GM23338 (cell line): ENCODE measurements around the gene CRADD. TPM values are rescaled to one million over a fixed set of nuclear protein-coding genes. Genes with fewer than 3 reads are reported as not detected.

Source experiments
- ATAC-seq: fragments of 200-7000 bp; cut with Tn5 transposase; 3 replicates; pipeline ENCODE4 v1.9.1; 2020
- DNase-seq: peaks from one replicate; pipeline ENCODE4 v3.0.0-alpha.2; 2015; ENCODE audit warnings: low spot score
- H2AFZ ChIP-seq: fragments of 200-600 bp; sonication (generic); 2 replicates; pipeline ENCODE4 v1.8.0; 2016; ENCODE audit warnings: antibody characterized with exemption, mild to moderate bottlenecking, moderate library complexity
- H3F3A ChIP-seq: fragments of 200-600 bp; sonication (generic); replicated peaks from 2 replicates; pipeline ENCODE4 v1.8.0; 2017; ENCODE audit warnings: antibody characterized with exemption, mixed run types, low read depth
- H3K27ac ChIP-seq: fragments of 200-600 bp; sonication (generic); 2 replicates; pipeline ENCODE4 v1.6.1; 2016; ENCODE audit warnings: low read depth
- H3K27me3 ChIP-seq: fragments of 200-600 bp; sonication (generic); 2 replicates; pipeline ENCODE4 v1.8.0; 2016; ENCODE audit warnings: mild to moderate bottlenecking, mixed run types, moderate library complexity; ENCODE audit not compliant: insufficient read depth
- H3K36me3 ChIP-seq: fragments of 200-600 bp; sonication (generic); 2 replicates; pipeline ENCODE4 v1.8.0; 2016; ENCODE audit warnings: mild to moderate bottlenecking; ENCODE audit not compliant: insufficient read depth
- H3K4me1 ChIP-seq: fragments of 200-600 bp; sonication (generic); 2 replicates; pipeline ENCODE4 v1.8.0; 2016; ENCODE audit warnings: mild to moderate bottlenecking, moderate library complexity; ENCODE audit not compliant: insufficient read depth
- H3K4me2 ChIP-seq: fragments of 200-600 bp; sonication (generic); 2 replicates; pipeline ENCODE4 v1.7.1; 2017; ENCODE audit warnings: mixed run types
- H3K4me3 ChIP-seq: fragments of 200-600 bp; sonication (generic); 2 replicates; pipeline ENCODE4 v1.6.1; 2016; ENCODE audit warnings: mixed run types
- H3K79me2 ChIP-seq: fragments of 200-600 bp; sonication (generic); replicated peaks from 2 replicates; pipeline ENCODE4 v1.8.0; 2017; ENCODE audit warnings: mild to moderate bottlenecking; ENCODE audit not compliant: insufficient read depth
- H3K9me2 ChIP-seq: fragments of 200-600 bp; sonication (generic); 2 replicates; pipeline ENCODE4 v1.8.0; 2017; ENCODE audit not compliant: insufficient read depth
- H4K20me1 ChIP-seq: fragments of 200-600 bp; sonication (generic); replicated peaks from 2 replicates; pipeline ENCODE4 v1.8.0; 2017; ENCODE audit warnings: mild to moderate bottlenecking; ENCODE audit not compliant: insufficient read depth
- H3K27ac Mint-ChIP-seq: 2 replicates; pipeline ENCODE4 v1.8.0; 2020; ENCODE audit warnings: inconsistent platforms, mild to moderate bottlenecking, moderate library complexity, mixed read lengths
- H3K27me3 Mint-ChIP-seq: 3 replicates; pipeline ENCODE4 v1.8.0; 2022; ENCODE audit warnings: low read depth, mild to moderate bottlenecking, moderate library complexity, mixed read lengths, inconsistent platforms; ENCODE audit not compliant: insufficient read depth, poor library complexity
- H3K36me3 Mint-ChIP-seq: 3 replicates; pipeline ENCODE4 v1.8.0; 2021; ENCODE audit warnings: low read depth, mild to moderate bottlenecking, inconsistent platforms, moderate library complexity, mixed read lengths
- H3K4me1 Mint-ChIP-seq: 3 replicates; pipeline ENCODE4 v1.8.0; 2020; ENCODE audit warnings: mild to moderate bottlenecking, inconsistent platforms, mixed read lengths
- H3K4me3 Mint-ChIP-seq: 3 replicates; pipeline ENCODE4 v1.8.0; 2021; ENCODE audit warnings: moderate library complexity, mild to moderate bottlenecking, inconsistent platforms, mixed read lengths
- H3K9me3 Mint-ChIP-seq: 3 replicates; pipeline ENCODE4 v1.8.0; 2020; ENCODE audit warnings: moderate library complexity, mild to moderate bottlenecking, inconsistent platforms, mixed read lengths
- CREB1 ChIP-seq: fragments of 250-450 bp; sonication (Bioruptor Pico); IDR thresholded peaks from 2 replicates; pipeline ENCODE4 v1.5.0; 2020; ENCODE audit warnings: low read depth, mild to moderate bottlenecking, moderate library complexity
- EZH2 ChIP-seq: fragments of 200-600 bp; sonication (generic); IDR thresholded peaks from one replicate; pipeline ENCODE4 v1.8.0; 2017; ENCODE audit warnings: antibody characterized with exemption, mild to moderate bottlenecking, low read depth; ENCODE audit not compliant: unreplicated experiment
- EZH2phosphoT487 ChIP-seq: fragments of 200-600 bp; sonication (generic); IDR thresholded peaks from one replicate; pipeline ENCODE4 v1.8.1; 2018; ENCODE audit warnings: antibody characterized with exemption; ENCODE audit not compliant: unreplicated experiment
- JUNB ChIP-seq: IDR thresholded peaks from one replicate; pipeline ENCODE4 v1.6.1; 2016; ENCODE audit warnings: antibody characterized with exemption; ENCODE audit not compliant: unreplicated experiment
- NANOG ChIP-seq: IDR thresholded peaks from 2 replicates; pipeline ENCODE4 v1.6.1; 2016; ENCODE audit warnings: antibody characterized with exemption, borderline replicate concordance
- POLR2AphosphoS5 ChIP-seq: IDR thresholded peaks from 2 replicates; pipeline ENCODE4 v1.6.1; 2016; ENCODE audit warnings: antibody characterized with exemption, low read depth
- STAT1 ChIP-seq: IDR thresholded peaks from one replicate; pipeline ENCODE4 v1.6.1; 2016; ENCODE audit warnings: antibody characterized with exemption; ENCODE audit not compliant: unreplicated experiment
- ZNF114 ChIP-seq: fragments of 250-450 bp; sonication (Bioruptor Pico); IDR thresholded peaks from 2 replicates; pipeline ENCODE4 v1.5.0; 2020; ENCODE audit warnings: mild to moderate bottlenecking, moderate library complexity
- ZNF331 ChIP-seq: fragments of 250-450 bp; sonication (Bioruptor Pico); IDR thresholded peaks from 2 replicates; pipeline ENCODE4 v1.5.0; 2020; ENCODE audit warnings: low read depth, mild to moderate bottlenecking, moderate library complexity
- polyA plus RNA-seq: library from polyadenylated mRNA; unstranded; fragments of >200 nt; fragmentation: Nextera tagmentation; extraction: Ambion mirVana; gene quantifications from 2 replicates; pipeline ENCODE4 v1.2.1, GENCODE V29; 2016
- total RNA-seq: library from RNA; depleted of rRNA; stranded (reverse); fragments of >200 nt; shearing (Covaris generic); gene quantifications from 2 replicates; pipeline ENCODE4 v1.2.3, GENCODE V29; 2014
- TF ChIP-seq, protein P1 (sequence below): IDR thresholded peaks from 2 replicates; pipeline ENCODE4 v1.6.1; 2016; ENCODE audit warnings: antibody characterized with exemption
- TF ChIP-seq, protein P2 (sequence below): fragments of 250-450 bp; sonication (Bioruptor Pico); IDR thresholded peaks from 2 replicates; pipeline ENCODE4 v1.5.0; 2020; ENCODE audit warnings: mild to moderate bottlenecking, moderate library complexity
- TF ChIP-seq, protein P3 (sequence below): IDR thresholded peaks from one replicate; pipeline ENCODE4 v1.6.1; 2018; ENCODE audit warnings: antibody characterized with exemption; ENCODE audit not compliant: unreplicated experiment
- TF ChIP-seq, protein P4 (sequence below), 2 experiments: fragments of 200-600 bp in 1 of 2; sonication (generic) in 1 of 2; conservative IDR thresholded peaks; 2 replicates each; pipeline versions ENCODE4 v1.5.1 to v1.6.1; 2016 to 2017; ENCODE audit warnings: antibody characterized with exemption in 2 of 2, low read depth in 2 of 2, mild to moderate bottlenecking in 2 of 2, moderate library complexity in 1 of 2

Gene CRADD
- total and polyA plus RNA-seq, 2 experiments from 2014 or later: 6.3 to 27.9 TPM

DNA sequence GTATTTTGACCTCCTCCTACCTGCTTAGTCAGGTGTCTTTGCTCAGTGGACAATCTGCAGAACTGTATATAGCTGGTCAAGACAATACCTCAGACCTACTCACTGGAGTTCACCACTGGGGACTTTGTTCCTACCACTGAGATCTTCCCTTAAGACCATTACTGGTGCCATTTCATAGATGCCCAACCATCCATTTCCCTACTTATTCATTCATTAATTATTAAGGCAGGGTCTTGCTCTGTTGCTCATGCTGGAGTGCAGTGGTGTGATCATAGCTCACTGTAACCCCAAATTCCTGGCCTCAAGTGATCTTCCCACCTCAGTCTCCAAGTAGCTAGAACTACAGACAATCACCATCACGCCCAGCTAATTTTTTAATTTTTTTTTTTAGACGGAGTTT is 22.8 kb upstream of the CRADD start:
- Histone ChIP-seq H3K4me3 (no peak overlapping the region), H3K27ac (no peak overlapping the region), H3K4me2 (no peak overlapping the region), H3K27me3 (no peaks in the 10 kb centered on the region), H3F3A (no peaks in the 10 kb centered on the region), H2AFZ (peak overlapping the region; percentile 87), H3K36me3 (no peaks in the 10 kb centered on the region), H3K4me1 (no peaks in the 10 kb centered on the region), H3K79me2 (no peaks in the 10 kb centered on the region), H3K9me2 (0 out of 2 replicates have a peak, but pooled peaks cover 4% of the 10 kb centered on the region), H4K20me1 (no peaks in the 10 kb centered on the region)
- Mint-ChIP-seq H3K4me3 (no peak overlapping the region), H3K27ac (no peak overlapping the region), H3K36me3 (no peaks in the 10 kb centered on the region), H3K4me1 (no peaks in the 10 kb centered on the region), H3K27me3 (no peaks in the 10 kb centered on the region), H3K9me3 (peaks cover 2% of the 10 kb centered on the region; the same call in 1 of the 3 replicates)
- ATAC-seq: no peak
- no peak for TF ChIP-seq JUNB
- TF ChIP-seq, protein P1, sequence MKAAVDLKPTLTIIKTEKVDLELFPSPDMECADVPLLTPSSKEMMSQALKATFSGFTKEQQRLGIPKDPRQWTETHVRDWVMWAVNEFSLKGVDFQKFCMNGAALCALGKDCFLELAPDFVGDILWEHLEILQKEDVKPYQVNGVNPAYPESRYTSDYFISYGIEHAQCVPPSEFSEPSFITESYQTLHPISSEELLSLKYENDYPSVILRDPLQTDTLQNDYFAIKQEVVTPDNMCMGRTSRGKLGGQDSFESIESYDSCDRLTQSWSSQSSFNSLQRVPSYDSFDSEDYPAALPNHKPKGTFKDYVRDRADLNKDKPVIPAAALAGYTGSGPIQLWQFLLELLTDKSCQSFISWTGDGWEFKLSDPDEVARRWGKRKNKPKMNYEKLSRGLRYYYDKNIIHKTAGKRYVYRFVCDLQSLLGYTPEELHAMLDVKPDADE: no peak
- no peak for TF ChIP-seq STAT1
- TF ChIP-seq EZH2phosphoT487: no peak
- TF ChIP-seq, protein P2, sequence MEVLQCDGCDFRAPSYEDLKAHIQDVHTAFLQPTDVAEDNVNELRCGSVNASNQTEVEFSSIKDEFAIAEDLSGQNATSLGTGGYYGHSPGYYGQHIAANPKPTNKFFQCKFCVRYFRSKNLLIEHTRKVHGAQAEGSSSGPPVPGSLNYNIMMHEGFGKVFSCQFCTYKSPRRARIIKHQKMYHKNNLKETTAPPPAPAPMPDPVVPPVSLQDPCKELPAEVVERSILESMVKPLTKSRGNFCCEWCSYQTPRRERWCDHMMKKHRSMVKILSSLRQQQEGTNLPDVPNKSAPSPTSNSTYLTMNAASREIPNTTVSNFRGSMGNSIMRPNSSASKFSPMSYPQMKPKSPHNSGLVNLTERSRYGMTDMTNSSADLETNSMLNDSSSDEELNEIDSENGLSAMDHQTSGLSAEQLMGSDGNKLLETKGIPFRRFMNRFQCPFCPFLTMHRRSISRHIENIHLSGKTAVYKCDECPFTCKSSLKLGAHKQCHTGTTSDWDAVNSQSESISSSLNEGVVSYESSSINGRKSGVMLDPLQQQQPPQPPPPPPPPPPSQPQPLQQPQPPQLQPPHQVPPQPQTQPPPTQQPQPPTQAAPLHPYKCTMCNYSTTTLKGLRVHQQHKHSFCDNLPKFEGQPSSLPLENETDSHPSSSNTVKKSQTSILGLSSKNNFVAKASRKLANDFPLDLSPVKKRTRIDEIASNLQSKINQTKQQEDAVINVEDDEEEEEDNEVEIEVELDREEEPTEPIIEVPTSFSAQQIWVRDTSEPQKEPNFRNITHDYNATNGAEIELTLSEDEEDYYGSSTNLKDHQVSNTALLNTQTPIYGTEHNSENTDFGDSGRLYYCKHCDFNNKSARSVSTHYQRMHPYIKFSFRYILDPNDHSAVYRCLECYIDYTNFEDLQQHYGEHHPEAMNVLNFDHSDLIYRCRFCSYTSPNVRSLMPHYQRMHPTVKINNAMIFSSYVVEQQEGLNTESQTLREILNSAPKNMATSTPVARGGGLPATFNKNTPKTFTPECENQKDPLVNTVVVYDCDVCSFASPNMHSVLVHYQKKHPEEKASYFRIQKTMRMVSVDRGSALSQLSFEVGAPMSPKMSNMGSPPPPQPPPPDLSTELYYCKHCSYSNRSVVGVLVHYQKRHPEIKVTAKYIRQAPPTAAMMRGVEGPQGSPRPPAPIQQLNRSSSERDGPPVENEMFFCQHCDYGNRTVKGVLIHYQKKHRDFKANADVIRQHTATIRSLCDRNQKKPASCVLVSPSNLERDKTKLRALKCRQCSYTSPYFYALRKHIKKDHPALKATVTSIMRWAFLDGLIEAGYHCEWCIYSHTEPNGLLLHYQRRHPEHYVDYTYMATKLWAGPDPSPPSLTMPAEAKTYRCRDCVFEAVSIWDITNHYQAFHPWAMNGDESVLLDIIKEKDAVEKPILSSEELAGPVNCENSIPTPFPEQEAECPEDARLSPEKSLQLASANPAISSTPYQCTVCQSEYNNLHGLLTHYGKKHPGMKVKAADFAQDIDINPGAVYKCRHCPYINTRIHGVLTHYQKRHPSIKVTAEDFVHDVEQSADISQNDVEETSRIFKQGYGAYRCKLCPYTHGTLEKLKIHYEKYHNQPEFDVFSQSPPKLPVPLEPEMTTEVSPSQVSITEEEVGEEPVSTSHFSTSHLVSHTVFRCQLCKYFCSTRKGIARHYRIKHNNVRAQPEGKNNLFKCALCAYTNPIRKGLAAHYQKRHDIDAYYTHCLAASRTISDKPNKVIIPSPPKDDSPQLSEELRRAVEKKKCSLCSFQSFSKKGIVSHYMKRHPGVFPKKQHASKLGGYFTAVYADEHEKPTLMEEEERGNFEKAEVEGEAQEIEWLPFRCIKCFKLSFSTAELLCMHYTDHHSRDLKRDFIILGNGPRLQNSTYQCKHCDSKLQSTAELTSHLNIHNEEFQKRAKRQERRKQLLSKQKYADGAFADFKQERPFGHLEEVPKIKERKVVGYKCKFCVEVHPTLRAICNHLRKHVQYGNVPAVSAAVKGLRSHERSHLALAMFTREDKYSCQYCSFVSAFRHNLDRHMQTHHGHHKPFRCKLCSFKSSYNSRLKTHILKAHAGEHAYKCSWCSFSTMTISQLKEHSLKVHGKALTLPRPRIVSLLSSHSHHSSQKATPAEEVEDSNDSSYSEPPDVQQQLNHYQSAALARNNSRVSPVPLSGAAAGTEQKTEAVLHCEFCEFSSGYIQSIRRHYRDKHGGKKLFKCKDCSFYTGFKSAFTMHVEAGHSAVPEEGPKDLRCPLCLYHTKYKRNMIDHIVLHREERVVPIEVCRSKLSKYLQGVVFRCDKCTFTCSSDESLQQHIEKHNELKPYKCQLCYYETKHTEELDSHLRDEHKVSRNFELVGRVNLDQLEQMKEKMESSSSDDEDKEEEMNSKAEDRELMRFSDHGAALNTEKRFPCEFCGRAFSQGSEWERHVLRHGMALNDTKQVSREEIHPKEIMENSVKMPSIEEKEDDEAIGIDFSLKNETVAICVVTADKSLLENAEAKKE (CRISPR knock-in tag): no peak
- TF ChIP-seq EZH2: no peak
- no peak for TF ChIP-seq CREB1 (CRISPR knock-in tag)
- TF ChIP-seq ZNF114: no peak
- TF ChIP-seq ZNF331 (CRISPR knock-in tag): no peak
- TF ChIP-seq, protein P3, sequence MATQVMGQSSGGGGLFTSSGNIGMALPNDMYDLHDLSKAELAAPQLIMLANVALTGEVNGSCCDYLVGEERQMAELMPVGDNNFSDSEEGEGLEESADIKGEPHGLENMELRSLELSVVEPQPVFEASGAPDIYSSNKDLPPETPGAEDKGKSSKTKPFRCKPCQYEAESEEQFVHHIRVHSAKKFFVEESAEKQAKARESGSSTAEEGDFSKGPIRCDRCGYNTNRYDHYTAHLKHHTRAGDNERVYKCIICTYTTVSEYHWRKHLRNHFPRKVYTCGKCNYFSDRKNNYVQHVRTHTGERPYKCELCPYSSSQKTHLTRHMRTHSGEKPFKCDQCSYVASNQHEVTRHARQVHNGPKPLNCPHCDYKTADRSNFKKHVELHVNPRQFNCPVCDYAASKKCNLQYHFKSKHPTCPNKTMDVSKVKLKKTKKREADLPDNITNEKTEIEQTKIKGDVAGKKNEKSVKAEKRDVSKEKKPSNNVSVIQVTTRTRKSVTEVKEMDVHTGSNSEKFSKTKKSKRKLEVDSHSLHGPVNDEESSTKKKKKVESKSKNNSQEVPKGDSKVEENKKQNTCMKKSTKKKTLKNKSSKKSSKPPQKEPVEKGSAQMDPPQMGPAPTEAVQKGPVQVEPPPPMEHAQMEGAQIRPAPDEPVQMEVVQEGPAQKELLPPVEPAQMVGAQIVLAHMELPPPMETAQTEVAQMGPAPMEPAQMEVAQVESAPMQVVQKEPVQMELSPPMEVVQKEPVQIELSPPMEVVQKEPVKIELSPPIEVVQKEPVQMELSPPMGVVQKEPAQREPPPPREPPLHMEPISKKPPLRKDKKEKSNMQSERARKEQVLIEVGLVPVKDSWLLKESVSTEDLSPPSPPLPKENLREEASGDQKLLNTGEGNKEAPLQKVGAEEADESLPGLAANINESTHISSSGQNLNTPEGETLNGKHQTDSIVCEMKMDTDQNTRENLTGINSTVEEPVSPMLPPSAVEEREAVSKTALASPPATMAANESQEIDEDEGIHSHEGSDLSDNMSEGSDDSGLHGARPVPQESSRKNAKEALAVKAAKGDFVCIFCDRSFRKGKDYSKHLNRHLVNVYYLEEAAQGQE: no peak
- no peak for TF ChIP-seq NANOG
- TF ChIP-seq, protein P4, sequence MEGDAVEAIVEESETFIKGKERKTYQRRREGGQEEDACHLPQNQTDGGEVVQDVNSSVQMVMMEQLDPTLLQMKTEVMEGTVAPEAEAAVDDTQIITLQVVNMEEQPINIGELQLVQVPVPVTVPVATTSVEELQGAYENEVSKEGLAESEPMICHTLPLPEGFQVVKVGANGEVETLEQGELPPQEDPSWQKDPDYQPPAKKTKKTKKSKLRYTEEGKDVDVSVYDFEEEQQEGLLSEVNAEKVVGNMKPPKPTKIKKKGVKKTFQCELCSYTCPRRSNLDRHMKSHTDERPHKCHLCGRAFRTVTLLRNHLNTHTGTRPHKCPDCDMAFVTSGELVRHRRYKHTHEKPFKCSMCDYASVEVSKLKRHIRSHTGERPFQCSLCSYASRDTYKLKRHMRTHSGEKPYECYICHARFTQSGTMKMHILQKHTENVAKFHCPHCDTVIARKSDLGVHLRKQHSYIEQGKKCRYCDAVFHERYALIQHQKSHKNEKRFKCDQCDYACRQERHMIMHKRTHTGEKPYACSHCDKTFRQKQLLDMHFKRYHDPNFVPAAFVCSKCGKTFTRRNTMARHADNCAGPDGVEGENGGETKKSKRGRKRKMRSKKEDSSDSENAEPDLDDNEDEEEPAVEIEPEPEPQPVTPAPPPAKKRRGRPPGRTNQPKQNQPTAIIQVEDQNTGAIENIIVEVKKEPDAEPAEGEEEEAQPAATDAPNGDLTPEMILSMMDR (conservative IDR thresholded peaks at IDR 0.05; ENCODE audit: low read depth in 2 of 2): no peak
- no peak for TF ChIP-seq POLR2AphosphoS5
- no peak for DNase-seq
